ENCODE results near the gene PRKAA2. TPM values are rescaled to one million over a fixed set of nuclear protein-coding genes. Genes with fewer than 3 reads are reported as not detected.

The PRKAA2 gene
- polyA plus RNA-seq, 3 donors, result not detected

DNA sequence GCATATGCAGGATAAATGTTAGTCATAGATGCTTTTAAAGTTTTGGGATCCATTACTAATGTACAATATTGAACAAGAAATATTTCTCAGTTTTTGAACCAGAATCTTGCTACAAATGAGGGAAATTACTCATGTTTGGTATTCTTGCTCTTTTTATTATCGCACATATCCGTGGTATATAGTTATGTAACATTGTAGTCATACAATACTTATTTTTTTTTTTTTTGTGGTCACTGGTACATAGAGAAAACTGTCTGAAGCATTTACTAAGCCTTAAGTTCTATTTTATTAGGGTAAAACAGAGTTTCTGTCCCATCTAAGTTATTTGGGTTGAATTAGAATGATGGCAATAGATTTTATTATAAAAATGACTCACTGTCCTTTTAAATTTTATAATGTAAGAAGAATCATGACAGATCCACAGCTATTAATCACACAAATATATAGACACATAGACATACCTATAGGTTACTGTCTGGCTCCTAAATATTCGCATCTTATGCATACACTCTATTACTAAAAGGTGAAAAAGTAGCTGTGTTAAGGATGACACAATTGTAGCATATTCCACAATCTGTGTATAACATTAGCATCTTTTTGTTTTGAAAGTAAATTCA is 18.0 kb upstream of the PRKAA2 start:
- peaks cover 0 to 4% of the 10 kb centered on the region in 2 donors for H3K9me3 ChIP-seq (replicated peaks in 1 of 2; ENCODE audit: control insufficient read depth in 1 of 2, insufficient read depth in 1 of 2, low read length in 2 of 2)
- no peak overlapping the region for H3K4me3 Mint-ChIP-seq
- peaks cover 7 to 12% (median 8%) of the 10 kb centered on the region in 3 donors for H3K27me3 Mint-ChIP-seq (ENCODE audit: low read depth in 3 of 3)
- no CpG with 5 or more reads among the region's 3 CpGs for WGBS (ENCODE audit: insufficient coverage)
- no peak overlapping the region for H3K9ac ChIP-seq (ENCODE audit: insufficient read depth, low read length, poor library complexity, severe bottlenecking)
- no peak for DNase-seq
- no peak overlapping the region for H3K4me3 ChIP-seq (replicated peaks in 1 of 3; ENCODE audit: low read depth in 2 of 3, low read length in 3 of 3)
- H3K27me3 ChIP-seq (ENCODE audit: control insufficient read depth in 2 of 2, insufficient read depth in 2 of 2, low read length in 2 of 2), result no peaks in the 10 kb centered on the region
- no peaks in the 10 kb centered on the region for H3K36me3 Mint-ChIP-seq
- no peaks in the 10 kb centered on the region for H3K36me3 ChIP-seq (replicated peaks in 1 of 2; ENCODE audit: control insufficient read depth in 1 of 2, insufficient read depth in 2 of 2, low read length in 2 of 2)
- H3K4me2 ChIP-seq (replicated peaks; ENCODE audit: extremely low read depth, low read length, poor library complexity, severe bottlenecking), result no peak overlapping the region
- peaks cover 4% of the 10 kb centered on the region for H3K4me1 Mint-ChIP-seq
- H3K27ac Mint-ChIP-seq, result no peak overlapping the region
- no peak overlapping the region for H3K27ac ChIP-seq (ENCODE audit: low read depth in 1 of 2, low read length in 2 of 2)
- intact Hi-C loops (cut with micrococcal nuclease), result no loop called here
- no peaks in the 10 kb centered on the region for H3K4me1 ChIP-seq (ENCODE audit: control insufficient read depth in 1 of 2, insufficient read depth in 2 of 2, low read length in 2 of 2)
- H2AFZ ChIP-seq (ENCODE audit: insufficient read depth, low read depth, low read length, poor library complexity, severe bottlenecking), result no peak overlapping the region
- H3K9me3 Mint-ChIP-seq, result peaks cover 0 to 4% (median under 1%) of the 10 kb centered on the region in 7 donors
- H3K79me2 ChIP-seq (ENCODE audit: insufficient read depth, low read length), result no peaks in the 10 kb centered on the region
- no peaks in the 10 kb centered on the region for H4K20me1 ChIP-seq (ENCODE audit: insufficient read depth, low read length)
- TF ChIP-seq, protein P1, sequence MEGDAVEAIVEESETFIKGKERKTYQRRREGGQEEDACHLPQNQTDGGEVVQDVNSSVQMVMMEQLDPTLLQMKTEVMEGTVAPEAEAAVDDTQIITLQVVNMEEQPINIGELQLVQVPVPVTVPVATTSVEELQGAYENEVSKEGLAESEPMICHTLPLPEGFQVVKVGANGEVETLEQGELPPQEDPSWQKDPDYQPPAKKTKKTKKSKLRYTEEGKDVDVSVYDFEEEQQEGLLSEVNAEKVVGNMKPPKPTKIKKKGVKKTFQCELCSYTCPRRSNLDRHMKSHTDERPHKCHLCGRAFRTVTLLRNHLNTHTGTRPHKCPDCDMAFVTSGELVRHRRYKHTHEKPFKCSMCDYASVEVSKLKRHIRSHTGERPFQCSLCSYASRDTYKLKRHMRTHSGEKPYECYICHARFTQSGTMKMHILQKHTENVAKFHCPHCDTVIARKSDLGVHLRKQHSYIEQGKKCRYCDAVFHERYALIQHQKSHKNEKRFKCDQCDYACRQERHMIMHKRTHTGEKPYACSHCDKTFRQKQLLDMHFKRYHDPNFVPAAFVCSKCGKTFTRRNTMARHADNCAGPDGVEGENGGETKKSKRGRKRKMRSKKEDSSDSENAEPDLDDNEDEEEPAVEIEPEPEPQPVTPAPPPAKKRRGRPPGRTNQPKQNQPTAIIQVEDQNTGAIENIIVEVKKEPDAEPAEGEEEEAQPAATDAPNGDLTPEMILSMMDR (IDR thresholded peaks at IDR 0.05), result no peak

DNA sequence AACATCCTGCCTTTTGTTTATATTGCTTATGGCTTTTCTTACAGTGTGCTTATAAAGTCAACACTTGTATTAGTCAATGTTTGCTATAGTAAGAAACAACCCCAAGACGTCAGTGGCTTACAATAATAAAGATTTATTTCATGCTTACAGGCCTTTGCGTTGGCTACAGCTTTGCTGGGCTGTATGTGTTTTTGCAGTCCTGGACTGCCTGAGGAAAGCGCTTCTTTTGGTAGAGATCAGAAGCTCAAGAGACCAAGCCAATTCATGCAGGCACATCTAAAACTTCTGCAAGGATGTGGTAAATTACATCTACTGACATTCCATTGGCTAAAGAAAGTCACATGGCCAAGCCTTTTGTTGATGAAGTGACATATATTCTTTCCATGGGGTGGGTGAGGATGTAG is 17.5 kb upstream of the PRKAA2 start:
- no peak overlapping the region for H3K4me3 Mint-ChIP-seq
- no peak overlapping the region for H3K4me3 ChIP-seq (replicated peaks in 1 of 3; ENCODE audit: low read depth in 2 of 3, low read length in 3 of 3)
- no peaks in the 10 kb centered on the region for H4K20me1 ChIP-seq (ENCODE audit: insufficient read depth, low read length)
- H2AFZ ChIP-seq (ENCODE audit: insufficient read depth, low read depth, low read length, poor library complexity, severe bottlenecking), result no peak overlapping the region
- H3K36me3 Mint-ChIP-seq, result no peaks in the 10 kb centered on the region
- no peak overlapping the region for H3K4me2 ChIP-seq (replicated peaks; ENCODE audit: extremely low read depth, low read length, poor library complexity, severe bottlenecking)
- H3K27me3 Mint-ChIP-seq (ENCODE audit: low read depth in 3 of 3), result peaks cover 7 to 13% (median 11%) of the 10 kb centered on the region in 3 donors
- H3K9ac ChIP-seq (ENCODE audit: insufficient read depth, low read length, poor library complexity, severe bottlenecking), result no peak overlapping the region
- H3K36me3 ChIP-seq (replicated peaks in 1 of 2; ENCODE audit: control insufficient read depth in 1 of 2, insufficient read depth in 2 of 2, low read length in 2 of 2), result no peaks in the 10 kb centered on the region
- no peak overlapping the region for H3K27ac Mint-ChIP-seq
- H3K9me3 Mint-ChIP-seq, result peaks cover 0 to 3% (median 0%) of the 10 kb centered on the region in 7 donors
- no peaks in the 10 kb centered on the region for H3K27me3 ChIP-seq (ENCODE audit: control insufficient read depth in 2 of 2, insufficient read depth in 2 of 2, low read length in 2 of 2)
- H3K27ac ChIP-seq (ENCODE audit: low read depth in 1 of 2, low read length in 2 of 2), result no peak overlapping the region
- no peaks in the 10 kb centered on the region for H3K4me1 ChIP-seq (ENCODE audit: control insufficient read depth in 1 of 2, insufficient read depth in 2 of 2, low read length in 2 of 2)
- intact Hi-C loops (cut with micrococcal nuclease), result no loop called here
- peaks cover 0 to 4% of the 10 kb centered on the region in 2 donors for H3K9me3 ChIP-seq (replicated peaks in 1 of 2; ENCODE audit: control insufficient read depth in 1 of 2, insufficient read depth in 1 of 2, low read length in 2 of 2)
- no peaks in the 10 kb centered on the region for H3K79me2 ChIP-seq (ENCODE audit: insufficient read depth, low read length)
- no peak for DNase-seq
- TF ChIP-seq, protein P1 (IDR thresholded peaks at IDR 0.05), result no peak
- peaks cover 4% of the 10 kb centered on the region for H3K4me1 Mint-ChIP-seq
- WGBS (ENCODE audit: insufficient coverage), result no CpG with 5 or more reads among the region's 3 CpGs
